Stomach (tissue), 4 donors: ENCODE data around the gene FAM131A.
A peak's percentile ranks its signal among the peaks of the same experiment; 100 is the strongest.

Source experiments
- CTCF ChIP-seq, 7 experiments: fragments of 450-650 bp in 4 of 7; fragments of 200-600 bp in 3 of 7; sonication (generic) in 3 of 7; IDR thresholded peaks; one replicate each; pipeline ENCODE4 v1.5.1; 2016 to 2019; ENCODE audit warnings: antibody characterized with exemption in 7 of 7, control low read depth in 2 of 7, mild to moderate bottlenecking in 1 of 7
- EP300 ChIP-seq: sonication (generic); formaldehyde crosslinking; IDR thresholded peaks from one replicate; pipeline ENCODE4 v1.6.1; 2017; ENCODE audit warnings: antibody characterized with exemption
- POLR2A ChIP-seq, 4 donors: fragments of 450-650 bp; IDR thresholded peaks; one replicate each; pipeline ENCODE4 v1.6.1; 2016; ENCODE audit warnings: antibody characterized with exemption in 4 of 4, control low read depth in 2 of 4, mild to moderate bottlenecking in 1 of 4, moderate library complexity in 1 of 4
- POLR2AphosphoS5 ChIP-seq, 3 donors: sonication (generic); formaldehyde crosslinking; IDR thresholded peaks; one replicate each; pipeline ENCODE4 v1.6.1; 2016; ENCODE audit warnings: antibody characterized with exemption in 3 of 3

- TF ChIP-seq POLR2A (IDR thresholded peaks at IDR 0.05) (no peak), CTCF (IDR thresholded peaks at IDR 0.05) (no peak), EP300 (no peak), POLR2AphosphoS5 (IDR thresholded peaks at IDR 0.05) (peak in 2 of 3 donors; percentile 8 to 31)
Measured at GRCh38 chr3:184361932-184362667, 24.7 kb downstream of the FAM131A start.
